DOHH2 (cell line): Measurements from ENCODE around the gene TMEM123.

Experiments
- H3F3A ChIP-seq: fragments of 200-600 bp; sonication (generic), shearing (Covaris generic); 2 replicates; pipeline ENCODE4 v1.6.0; 2016; ENCODE audit warnings: antibody characterized with exemption, mild to moderate bottlenecking; ENCODE audit not compliant: control insufficient read depth, insufficient read depth
- H3K27ac ChIP-seq: fragments of 200-600 bp; sonication (generic); 2 replicates; pipeline ENCODE4 v1.5.1; 2014; ENCODE audit warnings: low read depth, mild to moderate bottlenecking, low read length, moderate library complexity
- H3K27me3 ChIP-seq: fragments of 200-600 bp; sonication (generic); 2 replicates; pipeline ENCODE4 v1.6.1; 2014; ENCODE audit warnings: mild to moderate bottlenecking, low read length, mixed read lengths; ENCODE audit not compliant: control insufficient read depth
- H3K36me3 ChIP-seq: fragments of 200-600 bp; sonication (generic); 2 replicates; pipeline ENCODE4 v1.6.1; 2014; ENCODE audit warnings: mild to moderate bottlenecking, low read length, moderate library complexity, mixed read lengths; ENCODE audit not compliant: control insufficient read depth
- H3K4me1 ChIP-seq: fragments of 200-600 bp; sonication (generic); 2 replicates; pipeline ENCODE4 v1.6.1; 2014; ENCODE audit warnings: mild to moderate bottlenecking, low read length, mixed read lengths; ENCODE audit not compliant: control insufficient read depth
- H3K4me2 ChIP-seq: fragments of 200-600 bp; sonication (generic); 2 replicates; pipeline ENCODE4 v1.6.0; 2014; ENCODE audit warnings: mild to moderate bottlenecking, low read length, moderate library complexity
- H3K4me3 ChIP-seq: fragments of 200-600 bp; sonication (generic); 2 replicates; pipeline ENCODE4 v1.5.1; 2014; ENCODE audit warnings: mild to moderate bottlenecking, low read length, mixed read lengths
- H3K79me2 ChIP-seq: fragments of 200-600 bp; sonication (generic); 2 replicates; pipeline ENCODE4 v1.6.1; 2014; ENCODE audit warnings: mild to moderate bottlenecking, low read length, mixed read lengths; ENCODE audit not compliant: control insufficient read depth
- H3K9me2 ChIP-seq: fragments of 200-600 bp; sonication (generic); replicated peaks from 2 replicates; pipeline ENCODE4 v1.6.1; 2014; ENCODE audit warnings: mild to moderate bottlenecking, low read length, mixed read lengths; ENCODE audit not compliant: control insufficient read depth
- H3K9me3 ChIP-seq: fragments of 200-600 bp; sonication (generic); 2 replicates; pipeline ENCODE4 v1.6.1; 2014; ENCODE audit warnings: antibody characterized with exemption, low read length, mixed read lengths; ENCODE audit not compliant: control insufficient read depth, insufficient read depth
- H4K20me1 ChIP-seq: fragments of 200-600 bp; sonication (generic); 2 replicates; pipeline ENCODE4 v1.6.0; 2014; ENCODE audit warnings: low read depth, mild to moderate bottlenecking, antibody characterized with exemption, low read length, moderate library complexity; ENCODE audit not compliant: control insufficient read depth, insufficient read depth
- EZH2phosphoT487 ChIP-seq: fragments of 200-600 bp; sonication (generic); IDR thresholded peaks from 2 replicates; pipeline ENCODE4 v1.6.1; 2017; ENCODE audit warnings: borderline replicate concordance, mild to moderate bottlenecking, antibody characterized with exemption, low read length, moderate library complexity, mixed read lengths
- TF ChIP-seq, protein P1 (sequence below): fragments of 200-600 bp; sonication (generic); IDR thresholded peaks from one replicate; pipeline ENCODE4 v1.5.1; 2014; ENCODE audit warnings: antibody characterized with exemption, mild to moderate bottlenecking, low read depth, low read length; ENCODE audit not compliant: poor library complexity, severe bottlenecking

Gene TMEM123

GRCh38 chr11:102464037-102464436, 11.5 kb upstream of the TMEM123 start:
- TF ChIP-seq, protein P1, sequence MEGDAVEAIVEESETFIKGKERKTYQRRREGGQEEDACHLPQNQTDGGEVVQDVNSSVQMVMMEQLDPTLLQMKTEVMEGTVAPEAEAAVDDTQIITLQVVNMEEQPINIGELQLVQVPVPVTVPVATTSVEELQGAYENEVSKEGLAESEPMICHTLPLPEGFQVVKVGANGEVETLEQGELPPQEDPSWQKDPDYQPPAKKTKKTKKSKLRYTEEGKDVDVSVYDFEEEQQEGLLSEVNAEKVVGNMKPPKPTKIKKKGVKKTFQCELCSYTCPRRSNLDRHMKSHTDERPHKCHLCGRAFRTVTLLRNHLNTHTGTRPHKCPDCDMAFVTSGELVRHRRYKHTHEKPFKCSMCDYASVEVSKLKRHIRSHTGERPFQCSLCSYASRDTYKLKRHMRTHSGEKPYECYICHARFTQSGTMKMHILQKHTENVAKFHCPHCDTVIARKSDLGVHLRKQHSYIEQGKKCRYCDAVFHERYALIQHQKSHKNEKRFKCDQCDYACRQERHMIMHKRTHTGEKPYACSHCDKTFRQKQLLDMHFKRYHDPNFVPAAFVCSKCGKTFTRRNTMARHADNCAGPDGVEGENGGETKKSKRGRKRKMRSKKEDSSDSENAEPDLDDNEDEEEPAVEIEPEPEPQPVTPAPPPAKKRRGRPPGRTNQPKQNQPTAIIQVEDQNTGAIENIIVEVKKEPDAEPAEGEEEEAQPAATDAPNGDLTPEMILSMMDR, result no peak
- TF ChIP-seq EZH2phosphoT487, result no peak
- no peaks in the 10 kb centered on the region for H3K79me2 ChIP-seq
- no peaks in the 10 kb centered on the region for H3K27me3 ChIP-seq
- H3K4me1 ChIP-seq, result peaks cover 30% of the 10 kb centered on the region
- no peaks in the 10 kb centered on the region for H4K20me1 ChIP-seq
- no peak overlapping the region for H3K4me3 ChIP-seq
- no peak overlapping the region for H3K4me2 ChIP-seq
- no peaks in the 10 kb centered on the region for H3F3A ChIP-seq
- H3K9me3 ChIP-seq, result no peaks in the 10 kb centered on the region
- no peak overlapping the region for H3K27ac ChIP-seq
- H3K9me2 ChIP-seq, result no peaks in the 10 kb centered on the region
- no peaks in the 10 kb centered on the region for H3K36me3 ChIP-seq

DNA sequence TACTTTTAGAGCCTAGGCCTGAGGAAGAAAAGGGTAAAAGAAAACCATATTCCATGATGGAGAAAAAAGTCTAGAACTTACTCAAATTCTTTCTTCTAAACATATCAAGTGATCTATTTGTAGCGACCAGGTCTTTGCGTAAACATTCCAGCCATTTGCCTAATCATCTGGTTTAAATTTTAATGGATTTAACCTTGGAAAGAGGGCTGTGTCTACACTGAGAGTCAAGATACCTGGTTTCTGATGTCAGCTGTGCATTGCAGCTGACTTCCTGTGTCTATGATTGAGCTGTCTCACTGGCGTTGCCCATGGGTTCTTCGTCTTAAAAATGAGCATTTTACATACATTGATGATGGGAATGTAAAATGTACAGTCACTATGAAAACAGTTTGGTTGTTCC, 10.0 kb upstream of the TMEM123 start:
- Histone ChIP-seq H4K20me1 (no peaks in the 10 kb centered on the region), H3F3A (no peaks in the 10 kb centered on the region), H3K9me2 (no peaks in the 10 kb centered on the region), H3K79me2 (no peaks in the 10 kb centered on the region), H3K27ac (no peak overlapping the region), H3K4me3 (no peak overlapping the region), H3K36me3 (no peaks in the 10 kb centered on the region), H3K4me2 (no peak overlapping the region), H3K9me3 (no peaks in the 10 kb centered on the region), H3K27me3 (no peaks in the 10 kb centered on the region), H3K4me1 (peaks cover 32% of the 10 kb centered on the region)
- TF ChIP-seq, protein P1, result no peak
- TF ChIP-seq EZH2phosphoT487, result no peak

DNA sequence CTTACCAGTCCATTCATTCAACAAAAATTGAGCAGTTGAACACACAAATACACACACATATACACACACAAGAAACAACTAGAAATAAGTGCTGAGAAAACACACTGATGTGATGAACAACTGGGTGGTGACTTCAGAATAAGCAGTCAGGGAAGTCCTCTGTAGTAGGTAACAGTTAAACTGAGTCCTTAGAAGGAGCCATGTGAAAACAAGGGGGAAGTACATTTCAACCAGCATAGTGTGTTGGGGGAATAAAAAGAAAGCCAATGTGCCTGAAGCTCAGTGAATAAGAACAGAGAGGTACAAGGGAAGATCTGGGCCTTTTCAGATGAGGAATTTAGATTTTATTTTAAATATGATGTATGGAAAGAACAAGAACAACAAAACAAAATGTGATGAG, 6.8 kb upstream of the TMEM123 start:
- Histone ChIP-seq H3K4me3 (no peak overlapping the region), H3F3A (peaks cover 4% of the 10 kb centered on the region), H3K4me1 (peaks cover 36% of the 10 kb centered on the region), H3K36me3 (no peaks in the 10 kb centered on the region), H3K79me2 (no peaks in the 10 kb centered on the region), H3K27ac (no peak overlapping the region), H3K9me3 (no peaks in the 10 kb centered on the region), H3K27me3 (no peaks in the 10 kb centered on the region), H3K4me2 (no peak overlapping the region), H3K9me2 (no peaks in the 10 kb centered on the region), H4K20me1 (no peaks in the 10 kb centered on the region)
- TF ChIP-seq, protein P1, result no peak
- TF ChIP-seq EZH2phosphoT487, result no peak

DNA sequence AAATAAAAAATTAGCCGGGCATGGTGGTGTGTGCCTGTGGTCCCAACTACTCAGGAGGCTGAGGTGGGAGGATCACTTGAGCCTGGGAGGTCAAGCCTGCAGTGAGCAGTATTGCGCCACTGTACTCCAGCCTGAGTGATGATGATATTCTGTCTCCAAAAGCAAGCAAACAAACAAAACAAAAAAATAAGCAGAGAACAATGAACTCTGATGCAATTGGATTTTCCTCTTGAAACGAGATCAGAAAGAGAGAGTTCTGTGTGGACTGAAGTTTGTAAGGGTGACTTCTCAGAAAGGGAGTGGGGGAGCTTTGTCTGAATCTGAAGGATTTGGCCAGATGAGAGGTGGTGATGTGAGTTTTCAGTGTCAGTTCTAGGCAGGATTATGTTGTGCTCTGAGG, 6.0 kb upstream of the TMEM123 start:
- H3K27me3 ChIP-seq, result no peaks in the 10 kb centered on the region
- TF ChIP-seq EZH2phosphoT487, result no peak
- TF ChIP-seq, protein P1, result no peak
- peaks cover 40% of the 10 kb centered on the region for H3K4me1 ChIP-seq
- no peak overlapping the region for H3K4me2 ChIP-seq
- H3K4me3 ChIP-seq, result no peak overlapping the region
- no peaks in the 10 kb centered on the region for H3K36me3 ChIP-seq
- no peaks in the 10 kb centered on the region for H3K9me2 ChIP-seq
- no peak overlapping the region for H3K27ac ChIP-seq
- peaks cover 2% of the 10 kb centered on the region; the same call in 1 of the 2 replicates for H3K79me2 ChIP-seq
- no peaks in the 10 kb centered on the region for H4K20me1 ChIP-seq
- H3K9me3 ChIP-seq, result no peaks in the 10 kb centered on the region
- H3F3A ChIP-seq, result peaks cover 6% of the 10 kb centered on the region
